GM12873 (cell line): ENCODE measurements around the gene RAB1A.
A peak's percentile ranks its signal among the peaks of the same experiment; 100 is the strongest.

Experiments used
- TF ChIP-seq, protein P1 (sequence below): IDR thresholded peaks from 2 replicates; pipeline ENCODE4 v1.5.1; 2012; ENCODE audit warnings: low read depth, mild to moderate bottlenecking, moderate library complexity, low read length, control low read depth; ENCODE audit not compliant: insufficient read depth; ENCODE audit errors: missing control alignments

Gene RAB1A

DNA sequence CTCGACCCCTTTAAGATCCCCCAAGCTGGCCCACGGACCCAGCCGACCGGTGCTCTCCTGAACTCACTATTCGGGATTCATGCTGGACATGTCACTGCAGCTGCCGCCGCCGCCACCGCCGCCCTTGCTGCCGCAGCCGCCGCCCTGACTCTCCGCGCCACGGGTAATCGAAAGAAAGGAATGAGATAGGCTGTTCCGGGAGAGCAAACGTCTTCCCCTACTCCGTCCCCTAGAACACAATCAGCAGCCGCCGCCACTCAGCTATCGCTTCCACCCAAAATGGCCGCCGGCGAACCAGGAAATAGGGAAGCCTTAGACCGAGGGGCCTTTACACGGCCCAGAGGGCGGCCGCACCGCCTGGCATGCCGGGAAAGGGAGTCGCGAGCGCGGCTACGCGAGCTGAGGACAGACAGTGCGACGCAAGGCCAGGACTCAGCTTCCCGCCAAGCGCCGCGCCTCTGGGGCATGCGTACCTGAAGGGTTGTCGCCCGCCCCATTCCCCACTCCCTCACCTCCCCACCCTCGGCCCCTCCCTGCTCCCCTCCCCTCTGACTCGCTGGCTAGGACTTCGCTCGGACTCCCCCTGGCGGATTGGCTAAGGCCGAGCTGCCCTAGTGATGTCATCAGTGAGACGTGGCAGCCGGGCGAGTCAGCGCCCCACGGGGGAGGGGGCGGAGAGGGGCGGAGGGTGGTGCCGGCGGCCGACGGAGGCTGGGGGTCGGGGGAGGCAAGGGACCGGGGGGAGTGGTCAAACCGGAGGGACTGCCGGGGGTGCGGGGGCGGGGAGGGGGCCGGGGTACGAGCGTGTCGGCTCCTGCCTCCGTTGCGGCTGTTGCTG is at the start of gene RAB1A:
TSS of gene RAB1A (minus strand) at position 281 of the 838 bp plus-strand sequence. CDS start at position 90, 191 bp downstream.
- TF ChIP-seq, protein P1, sequence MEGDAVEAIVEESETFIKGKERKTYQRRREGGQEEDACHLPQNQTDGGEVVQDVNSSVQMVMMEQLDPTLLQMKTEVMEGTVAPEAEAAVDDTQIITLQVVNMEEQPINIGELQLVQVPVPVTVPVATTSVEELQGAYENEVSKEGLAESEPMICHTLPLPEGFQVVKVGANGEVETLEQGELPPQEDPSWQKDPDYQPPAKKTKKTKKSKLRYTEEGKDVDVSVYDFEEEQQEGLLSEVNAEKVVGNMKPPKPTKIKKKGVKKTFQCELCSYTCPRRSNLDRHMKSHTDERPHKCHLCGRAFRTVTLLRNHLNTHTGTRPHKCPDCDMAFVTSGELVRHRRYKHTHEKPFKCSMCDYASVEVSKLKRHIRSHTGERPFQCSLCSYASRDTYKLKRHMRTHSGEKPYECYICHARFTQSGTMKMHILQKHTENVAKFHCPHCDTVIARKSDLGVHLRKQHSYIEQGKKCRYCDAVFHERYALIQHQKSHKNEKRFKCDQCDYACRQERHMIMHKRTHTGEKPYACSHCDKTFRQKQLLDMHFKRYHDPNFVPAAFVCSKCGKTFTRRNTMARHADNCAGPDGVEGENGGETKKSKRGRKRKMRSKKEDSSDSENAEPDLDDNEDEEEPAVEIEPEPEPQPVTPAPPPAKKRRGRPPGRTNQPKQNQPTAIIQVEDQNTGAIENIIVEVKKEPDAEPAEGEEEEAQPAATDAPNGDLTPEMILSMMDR: peak; percentile 44

DNA sequence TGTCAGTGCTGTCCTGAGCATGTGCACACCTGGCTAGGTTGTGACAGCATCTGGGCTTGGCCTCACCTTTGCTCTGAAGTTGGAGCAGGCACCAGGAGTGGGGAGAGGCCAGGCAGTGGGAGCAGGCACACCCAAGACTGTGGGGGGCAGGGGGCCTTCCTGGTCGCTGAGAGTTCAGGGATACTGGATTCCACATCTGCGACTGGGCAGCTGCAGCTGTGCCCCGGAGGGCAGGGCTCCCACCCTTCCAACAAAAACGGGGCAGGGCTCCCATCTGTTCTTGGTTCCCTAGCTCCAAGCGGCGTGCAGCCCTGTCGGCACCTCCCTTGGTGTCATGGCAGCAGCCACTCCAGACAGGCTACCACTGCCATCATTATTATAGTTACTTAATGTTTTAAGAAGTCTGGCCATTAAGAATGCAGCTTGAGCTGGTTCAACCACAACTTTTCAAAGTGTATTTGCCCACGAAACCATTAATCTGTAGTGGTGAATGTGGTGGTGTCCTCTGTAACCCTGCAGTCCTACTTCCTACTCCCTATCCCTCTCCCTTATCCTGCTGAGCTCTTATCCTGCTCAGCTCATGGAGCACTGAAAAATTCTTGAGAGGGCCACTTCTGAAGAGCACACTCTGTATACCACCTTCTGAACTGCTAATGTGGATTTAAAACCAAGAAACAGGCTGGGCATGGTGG is 48.0 kb upstream of the RAB1A start:
- TF ChIP-seq, protein P1: no peak

DNA sequence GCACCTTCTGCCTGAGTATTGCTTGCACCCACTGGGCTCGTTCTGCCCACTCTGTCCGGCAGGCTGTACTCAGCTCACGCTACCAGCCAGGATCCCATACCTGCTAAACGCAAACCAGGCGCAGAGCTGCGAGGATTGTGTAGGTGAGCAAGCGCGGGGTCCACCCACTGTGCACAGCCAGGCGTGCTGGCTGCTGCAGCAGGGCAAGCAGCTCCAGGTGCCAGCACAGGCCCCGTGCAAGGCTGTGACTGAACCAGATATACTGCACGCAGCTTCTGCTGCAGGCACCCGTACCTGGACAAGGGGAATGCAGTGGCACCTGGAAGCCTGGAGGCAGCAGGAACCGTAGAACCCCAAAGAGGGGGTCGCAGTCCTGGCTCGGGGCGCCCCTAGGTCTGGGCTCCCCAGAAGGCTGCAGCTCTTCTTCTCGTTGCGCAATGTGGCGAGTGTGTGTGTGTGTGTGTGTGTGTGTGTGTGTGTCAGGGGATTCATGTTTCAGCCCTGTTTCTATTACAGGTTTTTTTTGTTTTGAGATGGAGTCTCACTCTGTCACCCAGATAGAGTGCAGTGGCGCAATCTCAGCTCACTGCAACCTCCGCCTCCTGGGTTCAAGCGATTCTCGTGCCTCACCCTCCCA is 46.1 kb upstream of the RAB1A start:
- TF ChIP-seq, protein P1: no peak

DNA sequence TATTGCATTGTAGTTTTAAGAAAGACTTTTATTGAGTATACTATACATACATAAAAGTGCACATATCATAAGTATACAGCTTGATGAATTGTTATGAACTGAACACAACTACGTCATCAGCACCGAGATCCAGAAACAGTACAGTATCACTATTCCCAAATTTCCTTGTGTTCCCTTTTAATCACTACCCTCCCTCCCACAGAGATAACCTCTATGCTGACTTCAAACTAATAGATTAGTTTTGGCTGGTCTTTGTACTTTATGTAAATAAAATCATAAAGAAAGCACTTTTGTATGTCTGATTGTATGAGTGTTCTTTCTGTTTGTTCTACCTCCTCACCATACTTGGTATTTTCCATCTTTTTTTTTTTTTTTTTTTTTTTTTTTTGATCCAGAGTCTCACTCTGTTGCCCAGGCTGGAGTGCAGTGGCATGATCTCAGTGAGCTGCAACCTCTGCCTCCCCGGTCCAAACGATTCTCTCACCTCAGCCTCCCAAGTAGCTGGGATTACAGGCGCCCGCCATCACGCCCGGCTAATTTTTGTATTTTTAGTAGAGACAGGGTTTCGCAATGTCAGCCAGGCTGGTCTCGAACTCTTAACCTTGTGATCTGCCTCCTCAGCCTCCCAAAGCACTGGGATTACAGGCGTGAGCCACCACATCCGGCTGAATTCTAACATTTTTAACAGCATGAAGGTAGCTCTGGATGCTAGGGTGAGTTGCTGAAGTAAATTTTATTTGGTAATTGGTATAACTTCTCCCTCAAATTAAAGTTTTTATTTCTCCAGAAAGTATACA is 43.3 kb upstream of the RAB1A start:
- TF ChIP-seq, protein P1: no peak

DNA sequence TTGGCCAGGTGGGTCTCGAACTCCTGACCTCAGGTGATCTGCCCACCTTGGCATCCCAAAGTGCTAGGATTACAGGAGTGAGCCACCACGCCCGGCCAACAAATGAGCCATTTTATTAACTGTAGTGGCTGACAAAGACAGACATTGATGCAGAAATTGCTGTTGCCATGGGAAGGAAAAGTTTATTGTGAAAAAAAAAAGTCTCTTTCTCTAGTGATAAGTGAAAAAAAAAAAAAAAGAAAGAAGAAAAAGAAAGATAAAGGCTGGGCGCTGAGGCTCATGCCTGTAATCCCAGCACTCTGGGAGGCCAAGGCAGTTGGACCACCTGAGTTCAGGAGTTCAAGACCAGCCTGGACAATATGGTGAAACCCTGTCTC is 39.8 kb upstream of the RAB1A start:
- TF ChIP-seq, protein P1: no peak

DNA sequence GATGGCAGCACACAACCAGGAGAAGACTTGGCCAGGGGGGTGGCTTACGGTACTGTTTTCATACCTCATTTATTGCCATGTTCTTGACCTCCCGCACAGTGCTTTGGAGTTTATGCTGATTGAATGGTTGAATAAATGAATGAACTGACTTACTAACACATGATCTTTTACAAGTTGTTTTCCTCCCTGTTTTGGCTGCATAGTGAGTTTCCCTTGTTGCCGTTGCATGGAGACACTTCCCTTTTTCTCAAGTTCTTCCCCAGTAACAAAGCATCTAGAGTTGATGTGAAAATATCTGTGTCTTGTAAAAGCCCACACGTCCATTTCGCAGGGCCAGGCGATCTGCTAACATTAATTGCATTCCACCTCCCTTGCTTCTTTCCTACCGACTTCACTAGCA is 35.7 kb upstream of the RAB1A start:
- TF ChIP-seq, protein P1: no peak
